K562 (cell line): ENCODE data around the gene TRANK1. TPM values are rescaled to one million over a fixed set of nuclear protein-coding genes. Genes with fewer than 3 reads are reported as not detected.

Experiments used
- BCLAF1 ChIP-seq, 2 experiments: fragments of 450-650 bp in 1 of 2; IDR thresholded peaks; 2 replicates each; pipeline ENCODE4 v1.6.1; 2011 to 2017; ENCODE audit warnings: low read depth in 2 of 2, antibody characterized with exemption in 1 of 2, borderline replicate concordance in 1 of 2, low read length in 1 of 2, mild to moderate bottlenecking in 1 of 2, mixed read lengths in 1 of 2; ENCODE audit not compliant: control insufficient read depth in 1 of 2
- C11orf30 ChIP-seq: fragments of 450-650 bp; IDR thresholded peaks from 2 replicates; pipeline ENCODE4 v1.6.1; 2016; ENCODE audit warnings: low read depth, mild to moderate bottlenecking
- DPF2 ChIP-seq: fragments of 450-650 bp; IDR thresholded peaks from 2 replicates; pipeline ENCODE4 v1.6.1; 2016
- NCOA1 ChIP-seq: fragments of 450-650 bp; IDR thresholded peaks from 2 replicates; pipeline ENCODE4 v1.6.1; 2016; ENCODE audit warnings: low read depth
- NFE2 ChIP-seq: IDR thresholded peaks from 2 replicates; pipeline ENCODE4 v1.6.1; 2014; ENCODE audit warnings: antibody characterized with exemption, low read depth
- RFX1 ChIP-seq: fragments of 450-650 bp; IDR thresholded peaks from 2 replicates; pipeline ENCODE4 v1.6.1; 2016; ENCODE audit warnings: mild to moderate bottlenecking, moderate library complexity
- STAT5B ChIP-seq: fragments of 250-450 bp; sonication (Bioruptor Pico); IDR thresholded peaks from 2 replicates; pipeline ENCODE4 v1.8.0; 2021; ENCODE audit warnings: mild to moderate bottlenecking, inconsistent platforms
- TRIM25 ChIP-seq: fragments of 450-650 bp; IDR thresholded peaks from 2 replicates; pipeline ENCODE4 v1.7.0; 2016; ENCODE audit warnings: borderline replicate concordance
- ZNF57 ChIP-seq: fragments of 450-650 bp; formaldehyde crosslinking; IDR thresholded peaks from 2 replicates; pipeline ENCODE4 v1.4.0; 2020; ENCODE audit warnings: mild to moderate bottlenecking, moderate library complexity
- polyA plus RNA-seq, 8 experiments: library from polyadenylated mRNA; depleted of rRNA in 4 of 8; stranded (reverse) in 5 of 8; unstranded in 3 of 8; fragments of >200 nt; fragmentation: Nextera tagmentation in 2 of 8; fragmentation: Illumina TruSeq in 1 of 8; extraction: Ambion mirVana in 2 of 8; extraction: Trizol in 1 of 8; gene quantifications; 2 replicates each; pipeline versions ENCODE4 v1.2.1 to v1.2.3, GENCODE V29; 2011 to 2014; ENCODE audit warnings: inconsistent platforms in 1 of 8, missing spikeins in 1 of 8
- total RNA-seq, 7 experiments: library from RNA; depleted of rRNA in 6 of 7; stranded (reverse); fragments of >200 nt in 6 of 7; fragmentation: Illumina TruSeq in 2 of 7; extraction: Trizol in 2 of 7; gene quantifications; 2 replicates each; pipeline versions ENCODE4 v1.2.1 to v1.2.3, GENCODE V29; 2011 to 2021; ENCODE audit warnings: low replicate concordance in 1 of 7
- TF ChIP-seq, protein P1 (sequence below): fragments of 450-650 bp; formaldehyde crosslinking; IDR thresholded peaks from 2 replicates; pipeline ENCODE4 v1.4.0; 2020; ENCODE audit warnings: mild to moderate bottlenecking, moderate library complexity

TRANK1 gene
- total and polyA plus RNA-seq, 9 of the 15 experiments (the other 6 are each of a cell fraction or from before 2014, with no cell fraction given) = 0.41 to 5.3 (median 2.1) TPM

- TF ChIP-seq DPF2 (0 out of 2 replicates have a peak, but pooled peaks have one; percentile 17), NCOA1 (no peak), NFE2 (peak; percentile 100), RFX1 (no peak), TRIM25 (no peak), BCLAF1 (IDR thresholded peaks at IDR 0.05; ENCODE audit: borderline replicate concordance in 1 of 2, control insufficient read depth in 1 of 2, low read depth in 2 of 2, low read length in 1 of 2) (no peak), ZNF57 (no peak), STAT5B (CRISPR knock-in tag) (no peak), C11orf30 (peak; percentile 90)
- TF ChIP-seq, protein P1, sequence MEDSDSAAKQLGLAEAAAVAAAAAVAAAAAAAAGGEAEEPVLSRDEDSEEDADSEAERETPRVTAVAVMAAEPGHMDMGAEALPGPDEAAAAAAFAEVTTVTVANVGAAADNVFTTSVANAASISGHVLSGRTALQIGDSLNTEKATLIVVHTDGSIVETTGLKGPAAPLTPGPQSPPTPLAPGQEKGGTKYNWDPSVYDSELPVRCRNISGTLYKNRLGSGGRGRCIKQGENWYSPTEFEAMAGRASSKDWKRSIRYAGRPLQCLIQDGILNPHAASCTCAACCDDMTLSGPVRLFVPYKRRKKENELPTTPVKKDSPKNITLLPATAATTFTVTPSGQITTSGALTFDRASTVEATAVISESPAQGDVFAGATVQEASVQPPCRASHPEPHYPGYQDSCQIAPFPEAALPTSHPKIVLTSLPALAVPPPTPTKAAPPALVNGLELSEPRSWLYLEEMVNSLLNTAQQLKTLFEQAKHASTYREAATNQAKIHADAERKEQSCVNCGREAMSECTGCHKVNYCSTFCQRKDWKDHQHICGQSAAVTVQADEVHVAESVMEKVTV (CRISPR knock-in tag) = no peak
These were observed 101.5 kb downstream of the TRANK1 start (continued) for GRCh38 chr3:36843065-36844051.
